GM20000 (cell line): ENCODE measurements around the gene TDRD7.

ENCODE experiments used
- DNase-seq: peaks from one replicate; pipeline ENCODE4 v3.0.0; 2012; ENCODE audit warnings: low spot score
- CTCF ChIP-seq: IDR thresholded peaks from 2 replicates; pipeline ENCODE4 v1.5.1; 2012; ENCODE audit warnings: mild to moderate bottlenecking, control low read depth; ENCODE audit errors: extremely low read depth, missing control alignments

Gene TDRD7

DNA sequence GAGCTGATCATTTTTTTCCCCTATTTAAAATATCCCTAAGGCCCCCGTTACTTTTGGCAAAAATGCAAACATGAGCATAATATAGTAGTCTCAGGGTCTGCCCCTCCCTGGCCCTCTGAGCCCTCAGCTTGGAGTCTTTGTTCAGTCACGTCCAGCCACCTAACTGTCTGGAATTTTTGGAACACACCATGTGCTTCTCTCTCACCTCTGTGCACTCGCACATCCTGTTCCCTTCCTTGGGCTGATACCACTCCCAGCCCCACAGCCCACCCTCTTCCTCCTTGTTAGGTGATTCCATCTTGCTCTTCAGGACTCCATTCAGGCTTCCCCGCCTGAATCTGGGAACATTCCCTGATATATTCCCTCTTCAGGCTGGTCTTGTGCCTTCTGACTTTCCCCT lies 16.0 kb downstream of the TDRD7 start:
- no peak for DNase-seq
- TF ChIP-seq CTCF = no peak

GRCh38 chr9:97430316-97431043 lies 18.6 kb downstream of the TDRD7 start:
- no peak for DNase-seq
- TF ChIP-seq CTCF = no peak

DNA sequence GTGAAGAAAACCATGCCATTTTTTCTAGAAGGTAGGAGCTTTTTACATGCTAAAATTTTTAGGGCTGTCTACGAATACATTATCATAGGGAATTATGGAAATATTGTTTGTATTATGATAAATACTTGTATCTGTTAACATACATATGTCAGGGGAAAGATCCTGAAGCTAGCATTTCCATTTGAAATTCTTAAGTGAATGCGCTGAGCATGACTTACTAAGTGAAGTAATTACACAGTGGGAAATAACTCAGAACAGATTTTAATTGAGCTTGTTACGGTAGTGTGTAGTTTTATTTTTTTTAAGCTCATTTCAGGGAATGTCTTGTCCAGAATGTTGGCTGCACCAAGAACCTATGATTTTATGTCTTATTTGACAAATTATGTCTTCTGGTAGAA lies 19.1 kb downstream of the TDRD7 start:
- TF ChIP-seq CTCF = no peak
- DNase-seq = no peak

DNA sequence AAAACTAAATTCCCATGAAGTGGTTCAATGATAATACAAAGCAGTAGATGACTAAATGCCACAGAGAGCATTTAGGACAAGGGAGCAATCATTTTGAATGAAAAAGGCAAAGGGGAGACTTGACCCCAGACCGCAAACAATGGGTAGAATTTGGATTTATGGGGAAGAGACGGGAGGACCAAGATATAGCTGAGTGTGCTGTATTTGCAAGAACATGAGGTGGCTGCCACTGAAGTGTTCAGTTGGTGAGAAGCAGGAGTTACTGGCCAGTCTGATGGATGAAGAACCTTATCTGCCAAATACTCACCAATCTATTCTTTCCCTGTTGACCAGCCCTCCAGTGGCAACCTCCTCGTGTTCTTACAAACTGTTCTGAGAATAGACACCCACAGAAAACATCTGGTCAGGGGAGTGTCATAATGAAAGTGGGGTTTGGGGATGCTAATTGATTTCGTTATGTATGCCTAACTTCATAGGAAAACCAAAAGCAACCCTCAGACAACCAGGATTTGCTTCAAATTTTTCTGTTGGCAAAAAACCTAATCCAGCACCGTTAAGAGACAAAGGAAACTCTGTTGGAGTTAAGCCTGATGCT lies 19.8 kb downstream of the TDRD7 start:
- DNase-seq = no peak
- no peak for TF ChIP-seq CTCF

DNA sequence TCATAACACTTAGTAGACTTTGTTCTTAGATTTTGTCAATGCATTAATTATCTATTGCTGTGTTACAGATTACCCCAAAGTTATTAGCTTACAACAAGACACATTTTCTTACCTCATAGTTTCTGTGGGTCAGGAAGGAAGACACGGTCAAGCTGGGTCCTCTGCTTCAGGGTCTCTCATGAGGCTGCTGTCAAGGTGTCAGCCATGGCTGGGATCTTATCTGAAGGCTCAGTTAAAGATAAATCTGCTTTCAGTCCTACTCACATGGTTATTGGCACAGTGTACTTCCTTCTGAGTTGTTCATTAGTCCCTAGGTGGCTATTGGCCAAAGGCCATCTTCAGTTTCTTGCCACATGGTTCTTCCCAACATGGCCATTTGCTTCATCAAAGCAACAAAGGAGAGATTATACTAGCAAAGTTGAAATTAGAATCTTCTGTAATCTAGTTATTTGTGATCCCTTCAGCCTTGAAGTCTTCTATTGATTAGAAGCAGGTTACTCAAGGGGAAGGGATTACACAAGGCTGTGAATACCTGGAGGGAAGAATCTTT lies 25.2 kb downstream of the TDRD7 start:
- no peak for TF ChIP-seq CTCF
- no peak for DNase-seq

- no peak for DNase-seq
- no peak for TF ChIP-seq CTCF
Measured at GRCh38 chr9:97438257-97438656, 26.4 kb downstream of the TDRD7 start.

DNA sequence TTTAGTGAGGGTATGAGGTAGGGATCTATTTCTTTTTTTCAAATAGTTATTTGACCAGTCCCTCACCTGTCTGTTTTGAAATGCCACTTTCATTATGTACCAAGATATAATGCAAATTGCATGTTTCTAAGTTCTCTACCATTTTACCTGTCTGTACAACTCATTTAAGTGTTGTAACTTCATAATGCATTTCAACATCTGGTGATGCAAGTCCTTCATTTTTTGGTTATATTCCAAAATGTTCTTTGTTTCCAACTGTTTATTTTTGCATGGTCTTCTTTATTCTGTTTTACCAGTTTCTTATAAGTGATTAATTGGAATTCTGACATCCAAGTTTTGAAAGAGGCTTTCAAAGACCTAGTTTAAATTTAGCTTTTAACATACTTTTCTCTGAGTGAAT lies 26.8 kb downstream of the TDRD7 start:
- no peak for DNase-seq
- no peak for TF ChIP-seq CTCF
